ENCODE results near the gene CMTM4. TPM values are rescaled to one million over a fixed set of nuclear protein-coding genes. Genes with fewer than 3 reads are reported as not detected.

The CMTM4 gene
- total and polyA plus RNA-seq, 3 experiments from 2014 or later: 0.20 to 4.4 (median 4.1) TPM

- Histone ChIP-seq H3K27ac (ENCODE audit: low read depth, low read length) (no peak overlapping the region), H3K4me1 (ENCODE audit: insufficient read depth, low read length) (no peaks in the 10 kb centered on the region), H3K4me3 (ENCODE audit: low read length) (no peak overlapping the region), H3K36me3 (ENCODE audit: insufficient read depth, low read length) (no peaks in the 10 kb centered on the region), H3K27me3 (ENCODE audit: insufficient read depth, low read length, poor library complexity, severe bottlenecking) (no peaks in the 10 kb centered on the region), H3K9me3 (ENCODE audit: low read length) (no peaks in the 10 kb centered on the region)
- POLR2A ChIA-PET: no interaction called here
- CTCF ChIA-PET: no interaction called here
- Mint-ChIP-seq H3K4me3 (no peak overlapping the region), H3K36me3 (peaks cover 0 to 10% (median under 1%) of the 10 kb centered on the region in 3 donors), H3K4me1 (no peaks in the 10 kb centered on the region), H3K27me3 (peaks cover 4 to 6% of the 10 kb centered on the region in 2 donors), H3K27ac (no peak overlapping the region), H3K9me3 (no peaks in the 10 kb centered on the region)
- no peak for DNase-seq
These were observed 17.5 kb upstream of the CMTM4 start for GRCh38 chr16:66714062-66714461.

DNA sequence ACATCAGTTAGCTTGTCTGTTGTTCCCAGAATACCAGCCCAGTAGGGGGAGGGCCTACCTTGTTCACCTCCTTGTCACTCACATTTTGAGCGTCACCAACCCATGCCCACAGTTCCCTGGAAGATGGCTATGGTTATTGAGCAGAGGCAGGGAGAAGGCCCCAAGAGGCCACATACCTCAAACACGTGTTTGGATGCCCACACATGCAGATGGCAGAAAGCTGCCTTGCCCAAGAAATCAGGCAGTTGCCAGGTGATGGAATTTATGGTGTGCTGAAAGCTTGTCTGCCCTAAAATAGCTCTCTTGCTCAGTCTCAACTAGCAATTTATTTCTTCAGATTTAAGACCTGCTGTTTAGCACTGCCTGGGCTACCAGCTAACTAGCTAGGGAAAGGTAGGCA, 16.5 kb upstream of the CMTM4 start:
- Mint-ChIP-seq H3K27ac (no peak overlapping the region), H3K36me3 (peaks cover 0 to 5% (median 0%) of the 10 kb centered on the region in 3 donors), H3K4me3 (no peak overlapping the region), H3K9me3 (no peaks in the 10 kb centered on the region), H3K4me1 (no peaks in the 10 kb centered on the region), H3K27me3 (peaks cover 6 to 7% of the 10 kb centered on the region in 2 donors)
- ChIA-PET CTCF (no interaction called here), POLR2A (no interaction called here)
- H3K9me3 ChIP-seq (ENCODE audit: low read length): no peaks in the 10 kb centered on the region
- no peak overlapping the region for H3K4me3 ChIP-seq (ENCODE audit: low read length)
- no peak for DNase-seq
- H3K4me1 ChIP-seq (ENCODE audit: insufficient read depth, low read length): no peaks in the 10 kb centered on the region
- no peak overlapping the region for H3K27ac ChIP-seq (ENCODE audit: low read depth, low read length)
- no peaks in the 10 kb centered on the region for H3K36me3 ChIP-seq (ENCODE audit: insufficient read depth, low read length)
- H3K27me3 ChIP-seq (ENCODE audit: insufficient read depth, low read length, poor library complexity, severe bottlenecking): no peaks in the 10 kb centered on the region

- Histone ChIP-seq H3K27me3 (ENCODE audit: insufficient read depth, low read length, poor library complexity, severe bottlenecking) (no peaks in the 10 kb centered on the region), H3K36me3 (ENCODE audit: insufficient read depth, low read length) (no peaks in the 10 kb centered on the region), H3K4me3 (ENCODE audit: low read length) (no peak overlapping the region), H3K27ac (ENCODE audit: low read depth, low read length) (no peak overlapping the region), H3K4me1 (ENCODE audit: insufficient read depth, low read length) (no peaks in the 10 kb centered on the region), H3K9me3 (ENCODE audit: low read length) (no peaks in the 10 kb centered on the region)
- peaks cover 0 to under 1% (median 0%) of the 10 kb centered on the region in 3 donors for H3K36me3 Mint-ChIP-seq
- H3K27ac Mint-ChIP-seq: peak overlapping the region in 1 of 8 donors; percentile 47
- no peaks in the 10 kb centered on the region for H3K4me1 Mint-ChIP-seq
- peaks cover 8 to 9% of the 10 kb centered on the region in 2 donors for H3K27me3 Mint-ChIP-seq
- H3K9me3 Mint-ChIP-seq: no peaks in the 10 kb centered on the region
- CTCF ChIA-PET: no interaction called here
- POLR2A ChIA-PET: no interaction called here
- no peak for DNase-seq
- no peak overlapping the region for H3K4me3 Mint-ChIP-seq
These were observed 16.0 kb upstream of the CMTM4 start for GRCh38 chr16:66712512-66712911.

GRCh38 chr16:66711581-66711980, 15.0 kb upstream of the CMTM4 start:
- H3K27me3 Mint-ChIP-seq: peaks cover 8 to 12% of the 10 kb centered on the region in 2 donors
- Histone ChIP-seq H3K4me1 (ENCODE audit: insufficient read depth, low read length) (no peaks in the 10 kb centered on the region), H3K36me3 (ENCODE audit: insufficient read depth, low read length) (no peaks in the 10 kb centered on the region), H3K27me3 (ENCODE audit: insufficient read depth, low read length, poor library complexity, severe bottlenecking) (no peaks in the 10 kb centered on the region), H3K9me3 (ENCODE audit: low read length) (no peaks in the 10 kb centered on the region), H3K27ac (ENCODE audit: low read depth, low read length) (no peak overlapping the region), H3K4me3 (ENCODE audit: low read length) (no peak overlapping the region)
- no peak overlapping the region for H3K4me3 Mint-ChIP-seq
- no peak for DNase-seq
- no peaks in the 10 kb centered on the region for H3K36me3 Mint-ChIP-seq
- ChIA-PET POLR2A (interaction anchor here (0.6 kb wide), 1 partner anchor 12 kb away, joined by 3 read pairs; no protein-coding TSS in a partner anchor), CTCF (no interaction called here)
- H3K27ac Mint-ChIP-seq: no peak overlapping the region
- no peaks in the 10 kb centered on the region for H3K4me1 Mint-ChIP-seq
- H3K9me3 Mint-ChIP-seq: no peaks in the 10 kb centered on the region

- Histone ChIP-seq H3K4me1 (ENCODE audit: insufficient read depth, low read length) (no peaks in the 10 kb centered on the region), H3K27me3 (ENCODE audit: insufficient read depth, low read length, poor library complexity, severe bottlenecking) (no peaks in the 10 kb centered on the region), H3K27ac (ENCODE audit: low read depth, low read length) (no peak overlapping the region), H3K4me3 (ENCODE audit: low read length) (no peak overlapping the region), H3K9me3 (ENCODE audit: low read length) (no peaks in the 10 kb centered on the region), H3K36me3 (ENCODE audit: insufficient read depth, low read length) (no peaks in the 10 kb centered on the region)
- H3K4me1 Mint-ChIP-seq: no peaks in the 10 kb centered on the region
- CTCF ChIA-PET: no interaction called here
- peaks cover 12% of the 10 kb centered on the region in 2 donors for H3K27me3 Mint-ChIP-seq
- no peak for DNase-seq
- POLR2A ChIA-PET: no interaction called here
- no peak overlapping the region for H3K27ac Mint-ChIP-seq
- H3K9me3 Mint-ChIP-seq: no peaks in the 10 kb centered on the region
- H3K36me3 Mint-ChIP-seq: no peaks in the 10 kb centered on the region
- H3K4me3 Mint-ChIP-seq: no peak overlapping the region
These were observed 9.9 kb upstream of the CMTM4 start for GRCh38 chr16:66706506-66706880.

DNA sequence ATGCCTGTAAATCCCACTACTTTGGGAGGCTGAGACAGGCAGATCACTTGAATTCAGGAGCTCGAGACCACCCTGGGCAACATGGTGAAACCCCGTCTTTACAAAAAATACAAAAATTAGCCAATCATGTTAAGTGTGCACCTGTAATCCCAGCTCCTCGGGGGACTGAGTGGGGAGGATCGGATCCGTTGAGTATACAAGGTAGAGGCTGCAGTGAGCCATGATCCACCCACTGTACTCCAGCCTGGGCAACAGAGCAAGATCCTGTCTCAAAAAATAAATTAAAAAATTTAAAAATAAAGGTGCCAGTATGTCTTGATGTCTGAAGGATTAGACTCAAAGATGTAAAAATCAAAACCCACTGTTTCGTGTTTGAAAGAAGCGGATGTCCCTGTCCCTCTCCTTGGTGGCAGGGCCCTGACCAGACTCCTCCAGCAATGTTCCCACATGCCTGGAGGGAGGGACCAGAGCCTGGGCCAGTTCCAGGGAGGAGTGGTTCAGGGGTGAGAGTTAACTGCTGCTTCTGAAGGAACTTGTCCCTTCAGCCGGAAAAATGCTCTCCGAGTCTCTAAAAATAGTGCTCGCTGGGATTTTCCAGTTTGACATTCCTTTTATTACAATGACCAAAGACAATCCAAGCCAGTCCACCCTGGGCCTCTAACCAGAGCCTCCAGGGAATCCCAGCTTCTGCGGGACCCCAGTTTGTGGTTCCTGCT, 9.4 kb upstream of the CMTM4 start:
- Mint-ChIP-seq H3K27ac (no peak overlapping the region), H3K4me1 (peaks cover 0 to under 1% (median 0%) of the 10 kb centered on the region in 3 donors), H3K9me3 (no peaks in the 10 kb centered on the region), H3K27me3 (peaks cover 12 to 14% of the 10 kb centered on the region in 2 donors), H3K4me3 (no peak overlapping the region), H3K36me3 (no peaks in the 10 kb centered on the region)
- Histone ChIP-seq H3K4me1 (ENCODE audit: insufficient read depth, low read length) (no peaks in the 10 kb centered on the region), H3K36me3 (ENCODE audit: insufficient read depth, low read length) (no peaks in the 10 kb centered on the region), H3K9me3 (ENCODE audit: low read length) (no peaks in the 10 kb centered on the region), H3K27me3 (ENCODE audit: insufficient read depth, low read length, poor library complexity, severe bottlenecking) (no peaks in the 10 kb centered on the region), H3K27ac (ENCODE audit: low read depth, low read length) (no peak overlapping the region), H3K4me3 (ENCODE audit: low read length) (no peak overlapping the region)
- no peak for DNase-seq
- CTCF ChIA-PET: no interaction called here
- POLR2A ChIA-PET: no interaction called here

DNA sequence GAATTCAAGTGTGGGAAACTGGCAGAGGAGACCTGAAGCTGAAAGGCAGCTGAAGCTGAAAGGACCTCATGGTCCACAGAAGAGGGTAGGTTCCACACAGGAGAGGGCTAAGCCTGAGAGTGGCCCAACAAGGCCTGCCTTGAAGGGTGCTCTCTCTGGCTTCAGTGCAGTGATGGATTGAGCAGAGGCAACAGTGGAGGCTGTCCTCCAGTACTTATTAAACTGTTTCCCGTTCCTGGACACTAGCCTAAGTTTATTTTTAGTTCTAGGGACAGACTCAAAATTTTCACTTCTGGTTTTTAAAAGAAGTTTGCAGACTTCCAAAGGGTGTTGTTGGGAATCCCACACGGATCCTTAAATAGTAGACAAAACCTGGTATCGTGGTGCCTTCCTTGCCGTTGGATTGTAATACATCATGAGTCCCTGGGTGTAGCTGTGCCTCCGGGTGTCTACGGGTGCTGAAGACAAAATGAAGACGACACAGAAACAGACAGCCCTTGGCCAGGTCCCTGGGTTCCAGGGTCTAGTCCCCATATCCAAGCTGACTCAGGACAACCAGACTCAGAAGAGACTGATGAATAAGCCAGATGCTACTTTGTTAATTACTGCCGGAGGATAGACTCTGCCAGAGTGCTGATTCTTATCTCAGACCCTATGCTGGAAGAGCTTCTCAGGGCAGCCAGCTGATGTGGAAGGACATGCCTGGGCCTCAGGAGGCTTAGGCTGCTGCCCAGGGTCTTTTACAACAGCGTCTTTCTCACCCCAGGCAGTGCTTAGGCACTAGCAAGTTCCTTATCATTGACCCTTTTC, 7.1 kb upstream of the CMTM4 start:
- H3K27me3 Mint-ChIP-seq: peaks cover 13 to 16% of the 10 kb centered on the region in 2 donors
- H3K27ac Mint-ChIP-seq: peak overlapping the region in 1 of 8 donors; percentile 7
- Histone ChIP-seq H3K36me3 (ENCODE audit: insufficient read depth, low read length) (no peaks in the 10 kb centered on the region), H3K27me3 (ENCODE audit: insufficient read depth, low read length, poor library complexity, severe bottlenecking) (no peaks in the 10 kb centered on the region), H3K27ac (ENCODE audit: low read depth, low read length) (no peak overlapping the region), H3K4me3 (ENCODE audit: low read length) (no peak overlapping the region), H3K4me1 (ENCODE audit: insufficient read depth, low read length) (no peaks in the 10 kb centered on the region), H3K9me3 (ENCODE audit: low read length) (no peaks in the 10 kb centered on the region)
- H3K36me3 Mint-ChIP-seq: no peaks in the 10 kb centered on the region
- no peak overlapping the region for H3K4me3 Mint-ChIP-seq
- POLR2A ChIA-PET: interaction anchor here (0.6 kb wide), 1 partner anchor 100 kb away, joined by 3 read pairs; no protein-coding TSS in a partner anchor
- H3K4me1 Mint-ChIP-seq: peaks cover 0 to 2% (median 0%) of the 10 kb centered on the region in 3 donors
- DNase-seq: no peak
- CTCF ChIA-PET: no interaction called here
- no peaks in the 10 kb centered on the region for H3K9me3 Mint-ChIP-seq

GRCh38 chr16:66701516-66701915, 5.0 kb upstream of the CMTM4 start:
- Mint-ChIP-seq H3K36me3 (no peaks in the 10 kb centered on the region), H3K27ac (no peak overlapping the region), H3K27me3 (peaks cover 11% of the 10 kb centered on the region in 2 donors), H3K4me3 (no peak overlapping the region), H3K9me3 (no peaks in the 10 kb centered on the region), H3K4me1 (peaks cover 2 to 7% (median 7%) of the 10 kb centered on the region in 3 donors)
- Histone ChIP-seq H3K9me3 (ENCODE audit: low read length) (no peaks in the 10 kb centered on the region), H3K27me3 (ENCODE audit: insufficient read depth, low read length, poor library complexity, severe bottlenecking) (no peaks in the 10 kb centered on the region), H3K36me3 (ENCODE audit: insufficient read depth, low read length) (no peaks in the 10 kb centered on the region), H3K4me3 (ENCODE audit: low read length) (no peak overlapping the region), H3K27ac (ENCODE audit: low read depth, low read length) (no peak overlapping the region), H3K4me1 (ENCODE audit: insufficient read depth, low read length) (peaks cover 4% of the 10 kb centered on the region)
- DNase-seq: no peak
- CTCF ChIA-PET: no interaction called here
- POLR2A ChIA-PET: no interaction called here

All from CD8-positive, alpha-beta memory T cell (primary cell).